GM21367 (cell line): ENCODE results near the gene CIDEA.
"Not testable (repeated sequence)": the region's sequence is repeated elsewhere in the genome, so short reads cannot be mapped to it uniquely, and the experiment has no call there.

ENCODE experiments used
- ATAC-seq: cut with Tn5 transposase; IDR thresholded peaks from one replicate; pipeline ENCODE4 v1.9.1; 2021; ENCODE audit not compliant: unreplicated experiment

Gene CIDEA

DNA sequence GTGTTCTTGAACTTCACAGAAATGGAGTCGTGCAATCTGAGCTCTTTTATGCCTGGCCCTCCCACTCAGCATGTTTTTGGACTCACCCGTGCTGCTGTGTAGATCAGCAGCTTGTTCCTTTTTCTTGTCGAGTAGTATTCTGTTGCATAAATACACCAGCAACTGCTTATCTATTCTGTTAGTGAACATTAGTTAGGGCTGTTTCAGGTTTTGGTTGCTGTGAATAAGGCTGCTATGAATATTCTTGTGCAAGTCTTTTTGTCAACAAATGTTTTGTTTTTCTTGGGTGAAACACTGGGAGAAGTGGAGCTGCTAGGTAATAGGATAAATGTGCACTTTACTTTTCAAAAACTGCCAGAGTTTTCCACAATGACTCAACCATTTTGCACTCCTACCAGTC, 15.3 kb upstream of the CIDEA start:
- no peak for ATAC-seq

DNA sequence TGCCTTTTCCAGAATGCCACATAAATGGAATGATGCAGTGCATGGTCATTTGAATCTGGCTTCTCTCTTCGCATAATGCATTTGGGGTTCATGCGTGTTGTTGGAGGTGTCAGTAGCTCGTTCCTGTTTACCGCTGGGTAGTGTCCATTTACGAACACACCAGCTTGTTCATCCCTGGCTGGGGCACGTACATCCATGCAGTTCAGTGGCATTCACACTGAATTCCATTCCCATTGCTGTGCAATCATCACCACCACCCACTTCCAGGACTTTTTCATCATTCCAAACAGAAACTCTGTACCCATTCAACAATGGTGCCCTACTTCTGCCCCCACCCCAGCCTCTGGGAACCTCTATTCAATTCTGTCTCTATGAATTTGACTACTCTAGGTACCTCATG, 14.7 kb upstream of the CIDEA start:
- no peak for ATAC-seq

DNA sequence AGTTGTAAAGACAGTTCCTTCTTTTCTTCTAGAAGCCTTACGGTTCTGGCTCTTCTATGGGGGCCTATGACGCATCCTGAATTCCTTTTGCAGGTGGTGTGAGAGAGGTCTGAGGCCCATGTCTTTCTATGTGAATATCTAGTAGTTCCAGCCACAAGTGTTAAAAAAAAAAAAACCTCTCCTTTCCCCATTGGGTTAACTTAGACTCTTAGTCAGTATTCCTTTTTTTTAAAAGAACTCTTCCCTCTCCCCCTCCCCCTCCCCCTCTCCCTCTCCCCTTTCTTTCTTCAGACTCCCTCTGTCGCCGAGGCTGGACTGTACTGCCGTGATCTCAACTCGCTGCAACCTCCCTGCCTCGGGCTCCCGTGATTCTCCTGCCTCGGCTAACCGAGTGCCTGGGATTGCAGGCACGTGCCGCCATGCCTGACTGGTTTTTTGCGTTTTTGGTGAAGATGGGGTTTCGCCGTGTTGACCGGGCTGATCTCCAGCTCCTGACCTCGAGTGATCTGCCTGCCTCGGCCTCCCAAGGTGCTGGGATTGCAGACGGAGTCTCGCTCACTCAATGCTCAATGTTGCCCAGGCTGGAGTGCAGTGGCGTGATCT, 11.4 kb upstream of the CIDEA start:
- no peak for ATAC-seq

DNA sequence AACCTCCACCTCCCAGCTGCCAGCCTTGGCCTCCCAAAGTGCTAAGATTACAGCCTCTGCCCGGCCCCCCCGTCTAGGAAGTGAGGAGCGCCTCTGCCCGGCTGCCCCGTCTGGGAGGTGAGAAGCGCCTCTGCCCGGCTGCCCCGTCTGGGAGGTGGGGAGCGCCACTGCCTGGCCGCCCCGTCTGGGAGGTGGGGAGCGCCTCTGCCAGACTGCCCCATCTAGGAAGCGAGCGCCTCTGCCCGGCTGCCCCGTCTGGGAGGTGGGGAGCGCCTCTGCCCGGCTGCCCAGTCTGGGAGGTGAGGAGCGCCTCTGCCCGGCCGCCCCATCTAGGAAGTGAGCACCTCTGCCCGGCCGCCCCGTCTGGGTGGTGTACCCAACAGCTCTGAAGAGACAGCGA, 10.9 kb upstream of the CIDEA start:
- ATAC-seq, result not testable (repeated sequence)

DNA sequence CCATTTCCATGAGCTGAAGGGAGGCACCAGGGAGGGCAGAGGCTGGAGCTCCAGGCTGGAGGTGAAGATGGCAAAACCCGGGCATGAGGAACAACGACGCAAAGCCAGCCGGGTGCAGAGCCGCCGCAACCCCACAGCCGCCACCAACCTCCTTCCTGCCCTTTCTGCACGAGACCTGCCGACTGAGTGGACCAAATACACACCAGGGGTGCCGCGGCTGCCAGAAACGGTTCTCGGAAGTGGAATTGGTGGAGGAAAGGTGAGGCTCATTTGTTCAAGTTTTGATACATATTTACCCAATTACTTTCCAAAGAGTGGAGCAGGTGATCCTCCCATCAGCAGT, 8.4 kb upstream of the CIDEA start:
- no peak for ATAC-seq

DNA sequence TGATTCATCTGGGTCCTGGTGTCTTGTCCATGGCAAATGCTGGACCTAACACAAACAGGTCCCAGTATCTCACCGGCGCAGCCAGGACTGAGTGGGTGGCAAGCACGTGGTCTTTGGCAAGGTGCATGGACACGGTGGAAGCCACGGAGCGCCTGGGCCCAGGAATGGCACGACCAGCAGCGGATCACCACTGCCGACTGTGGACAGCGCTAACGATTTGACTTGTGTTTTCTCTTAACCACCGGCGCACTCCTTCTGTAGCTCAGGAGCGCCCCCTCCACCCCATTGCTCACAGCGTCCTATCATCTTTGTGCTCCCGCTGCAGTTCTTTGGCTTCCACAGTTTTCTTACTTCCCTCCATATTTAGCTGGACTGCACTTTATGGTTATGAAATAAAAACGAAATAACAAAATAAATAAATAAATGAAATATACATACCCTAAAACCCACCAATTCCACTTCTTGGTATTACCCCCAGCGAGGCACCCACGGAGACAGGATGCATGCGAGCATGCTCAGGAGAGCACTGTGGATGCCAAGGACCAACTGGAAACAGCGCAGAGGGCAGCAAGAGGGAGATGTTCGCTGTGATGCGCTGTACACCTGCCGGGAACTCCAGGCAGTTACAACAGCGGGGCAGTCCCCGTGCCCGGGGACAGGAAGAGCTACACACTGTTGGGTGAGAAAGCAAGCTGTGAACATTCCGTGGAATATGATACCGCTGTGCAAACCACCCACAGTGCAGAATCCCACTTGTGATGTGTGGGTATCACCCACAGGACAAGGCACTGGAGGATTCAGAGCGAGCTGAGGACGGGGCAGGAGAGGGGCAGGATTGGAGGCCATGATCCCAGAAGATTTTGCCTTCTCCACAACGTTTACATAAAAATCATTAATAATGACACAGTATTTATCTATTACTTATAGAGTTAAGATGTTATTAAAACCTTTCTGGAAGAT, 7.0 kb upstream of the CIDEA start:
- no peak for ATAC-seq

DNA sequence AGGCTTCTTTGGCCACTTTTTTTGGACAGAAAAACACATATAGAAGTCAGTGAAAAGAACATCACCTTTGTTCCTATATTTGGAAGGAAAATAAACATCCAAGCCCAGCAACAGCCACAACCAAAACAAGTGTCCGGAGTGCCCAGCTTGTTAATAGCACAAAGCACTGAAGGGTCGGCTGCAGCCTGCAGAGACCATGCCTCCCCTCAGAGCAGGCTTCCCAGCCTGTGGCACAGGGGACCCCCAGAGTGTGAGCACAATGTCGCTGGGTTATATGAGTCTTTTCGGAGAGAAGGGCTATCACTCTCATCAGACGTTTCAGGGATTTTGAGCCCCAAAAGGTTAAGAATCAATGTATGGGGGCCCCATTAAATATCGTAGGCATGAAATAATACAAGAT, 6.2 kb upstream of the CIDEA start:
- no peak for ATAC-seq

DNA sequence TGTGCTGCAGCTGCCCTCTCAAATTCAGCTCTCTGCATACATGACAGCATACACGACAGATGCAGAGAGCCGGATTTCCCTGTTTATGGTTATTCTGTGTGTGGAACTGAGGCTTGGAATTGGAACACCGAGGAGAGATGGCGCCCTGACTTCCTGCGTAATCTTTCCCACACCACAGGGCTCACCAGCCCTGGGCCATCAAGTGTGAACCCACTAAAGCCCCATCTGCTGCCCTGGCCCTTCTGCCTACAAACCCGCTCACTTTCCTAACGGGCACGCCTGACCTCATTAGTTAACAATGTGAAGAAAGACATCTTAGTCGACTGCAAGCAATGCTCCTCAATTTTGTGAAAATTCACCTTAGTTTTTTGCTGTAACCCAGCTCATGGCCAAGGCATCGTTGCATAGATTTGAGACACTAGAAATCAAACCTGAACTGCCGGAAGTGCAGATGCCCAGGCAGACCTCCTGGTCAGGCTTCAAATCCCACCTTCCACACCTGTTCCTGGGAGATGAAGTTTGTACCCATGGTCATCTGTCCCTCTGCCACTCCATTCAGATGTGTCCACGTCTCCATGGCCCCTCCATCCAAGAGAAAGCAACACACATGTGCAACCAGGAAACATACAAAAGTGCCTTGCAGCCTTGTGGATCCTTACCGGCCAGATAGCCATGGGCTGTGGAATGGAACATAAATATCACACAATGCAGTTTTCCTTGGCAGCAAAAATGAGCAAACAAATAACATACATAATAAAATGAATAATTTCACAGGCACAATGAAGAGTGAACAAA, 5.0 kb upstream of the CIDEA start:
- ATAC-seq, result no peak

DNA sequence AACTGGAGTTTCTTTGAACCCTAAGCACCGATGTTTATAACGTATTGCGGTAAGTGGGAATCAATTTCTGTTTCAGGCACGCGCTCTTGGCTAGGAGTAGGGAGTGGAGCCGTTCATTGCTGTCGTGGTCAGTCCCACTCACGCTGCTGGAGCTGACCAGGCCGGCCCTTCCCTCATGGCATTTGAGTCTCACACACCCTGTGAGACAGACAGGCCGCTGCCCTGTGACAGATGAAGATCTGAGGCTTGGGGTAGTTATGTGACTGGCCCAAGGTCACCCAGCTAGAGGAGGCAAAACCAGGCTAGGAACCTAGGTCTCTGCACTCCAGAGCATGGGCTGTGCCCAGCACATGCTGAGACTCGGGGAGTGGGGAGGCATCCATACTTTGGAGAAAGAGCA, 2.9 kb upstream of the CIDEA start:
- ATAC-seq, result no peak

DNA sequence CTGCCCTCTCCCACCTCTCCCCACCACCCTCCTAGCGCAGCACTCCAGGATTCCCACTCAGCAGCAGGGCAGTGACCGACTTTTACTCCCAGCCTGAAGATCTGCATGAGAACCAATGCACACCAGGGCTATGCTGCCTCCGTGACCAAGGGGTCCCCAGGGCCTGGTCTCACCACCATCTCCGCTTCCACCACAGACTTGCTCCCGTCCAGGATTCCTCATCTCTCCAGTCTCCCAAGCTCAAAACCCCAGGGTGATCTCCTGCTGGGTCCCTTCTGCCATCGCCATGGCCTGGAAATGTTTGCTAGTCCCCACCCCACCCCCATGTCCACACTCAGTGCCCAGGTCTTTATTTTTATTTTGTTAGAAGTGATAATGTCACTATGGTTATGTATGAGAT, 2.1 kb upstream of the CIDEA start:
- ATAC-seq, result no peak

DNA sequence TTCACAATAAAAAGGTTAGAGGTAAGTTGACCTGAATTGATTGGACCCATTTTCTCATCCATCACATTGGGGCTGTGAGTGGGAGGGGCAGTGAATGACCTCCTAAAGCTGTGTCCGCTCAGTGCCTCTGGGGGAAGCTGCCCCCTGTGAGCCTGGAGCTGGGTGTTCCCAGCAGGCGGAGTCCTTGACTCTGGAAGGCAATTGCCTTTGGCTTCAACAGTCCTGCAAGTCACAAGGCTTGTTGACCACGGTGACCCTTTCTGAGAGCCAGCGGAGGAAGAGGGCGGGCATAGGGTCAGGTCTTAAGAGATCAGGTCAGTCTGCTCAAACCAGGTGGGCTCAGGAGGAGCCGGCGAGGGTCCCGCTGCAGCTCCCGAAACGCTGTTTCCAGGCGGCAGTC, 1.1 kb upstream of the CIDEA start:
- no peak for ATAC-seq

DNA sequence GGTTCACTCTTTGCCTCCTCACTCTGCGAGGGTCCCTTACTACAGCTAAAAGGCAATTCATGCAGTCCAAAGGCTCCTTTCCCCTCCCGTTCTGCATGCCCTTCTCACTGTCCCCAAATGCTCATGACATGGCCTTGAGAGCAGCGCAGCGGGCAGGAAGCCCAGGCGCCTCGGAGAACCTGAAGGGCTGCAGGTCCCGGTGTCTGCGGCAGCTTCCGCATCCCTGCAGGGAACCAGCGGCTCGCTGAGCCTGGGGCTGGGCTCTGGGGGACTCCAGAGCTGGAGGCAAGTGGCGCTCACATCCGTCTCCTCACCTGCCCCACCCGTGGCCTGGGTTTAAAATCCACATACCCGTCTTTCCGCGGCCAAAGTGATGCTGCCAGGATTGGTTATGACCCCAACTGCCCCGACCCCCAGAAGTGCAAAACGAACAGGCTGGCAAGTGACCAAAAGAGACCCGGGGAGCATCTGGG, 462 bp upstream of the CIDEA start:
- no peak for ATAC-seq

DNA sequence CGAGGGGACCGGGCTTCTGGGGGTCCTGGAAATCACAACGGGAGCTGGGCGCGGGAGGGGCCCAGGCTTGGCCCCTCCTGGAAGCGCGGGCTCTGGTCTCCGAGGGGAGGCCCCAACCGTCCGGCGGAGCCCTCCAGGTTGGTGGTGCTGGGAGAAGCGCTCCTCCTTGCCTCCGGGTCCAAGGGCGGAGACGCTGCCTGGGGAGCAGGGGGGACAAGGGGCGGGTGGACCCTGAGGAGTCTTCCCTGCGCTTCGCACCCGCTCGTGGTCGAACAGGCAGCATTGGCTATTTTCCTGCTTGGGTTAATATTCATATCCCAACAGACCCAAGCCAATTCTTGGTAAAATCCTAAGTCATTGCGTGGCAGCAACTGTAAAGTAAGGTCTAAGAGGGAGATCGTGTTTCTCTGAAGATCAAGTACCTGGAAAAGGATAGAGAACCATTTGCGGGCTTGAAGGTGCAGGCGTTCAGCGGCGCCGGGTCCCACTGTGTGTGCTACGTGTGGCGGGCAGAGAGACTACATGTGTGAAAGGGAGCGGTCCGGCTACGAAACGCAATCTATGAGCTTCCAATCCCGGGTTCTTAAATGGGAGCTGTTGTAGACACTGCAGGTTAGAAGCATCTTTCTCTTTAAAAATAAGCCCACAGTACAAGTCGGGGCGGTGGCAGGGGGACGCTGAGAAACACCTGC, 805 bp downstream of the CIDEA start:
- no peak for ATAC-seq

DNA sequence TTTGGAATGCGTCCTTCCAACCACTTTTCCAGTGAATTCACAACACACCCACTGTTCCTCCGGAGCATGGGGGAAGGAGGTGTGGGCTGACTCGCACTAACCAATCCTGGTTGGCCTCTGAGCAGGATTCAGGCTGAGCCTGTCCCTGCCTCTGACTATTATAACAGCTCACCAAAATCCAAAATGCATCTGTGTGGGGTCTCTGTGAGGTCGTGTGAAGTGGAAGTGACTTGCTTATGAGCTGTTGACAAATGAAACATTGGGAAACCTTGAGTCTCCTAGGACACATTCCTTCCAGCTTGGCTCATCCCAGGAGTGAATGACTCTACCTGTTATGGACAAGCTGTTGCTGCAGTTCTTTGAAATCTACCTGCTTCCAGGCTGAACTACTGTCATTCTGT, 1.5 kb downstream of the CIDEA start:
- ATAC-seq, result no peak

DNA sequence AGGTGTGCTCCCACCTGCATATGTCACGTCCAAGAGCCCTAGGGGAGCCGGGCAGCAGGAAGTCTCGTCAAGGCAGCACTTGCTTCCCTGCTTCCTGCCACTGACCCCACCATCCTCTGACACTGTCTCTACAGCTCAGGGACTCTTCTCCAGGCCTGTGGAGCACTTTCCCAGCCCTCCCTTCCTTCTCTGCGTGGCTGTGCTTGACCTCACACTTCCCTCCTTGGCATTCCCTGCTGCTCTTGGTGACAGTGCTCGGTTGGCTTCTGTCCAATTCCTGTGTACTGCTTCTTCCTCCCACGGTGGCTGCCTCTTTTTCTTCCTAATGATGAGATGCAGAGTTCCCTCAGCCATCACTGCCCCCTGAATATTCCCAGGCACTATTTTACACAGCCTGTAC, 2.8 kb downstream of the CIDEA start:
- no peak for ATAC-seq

DNA sequence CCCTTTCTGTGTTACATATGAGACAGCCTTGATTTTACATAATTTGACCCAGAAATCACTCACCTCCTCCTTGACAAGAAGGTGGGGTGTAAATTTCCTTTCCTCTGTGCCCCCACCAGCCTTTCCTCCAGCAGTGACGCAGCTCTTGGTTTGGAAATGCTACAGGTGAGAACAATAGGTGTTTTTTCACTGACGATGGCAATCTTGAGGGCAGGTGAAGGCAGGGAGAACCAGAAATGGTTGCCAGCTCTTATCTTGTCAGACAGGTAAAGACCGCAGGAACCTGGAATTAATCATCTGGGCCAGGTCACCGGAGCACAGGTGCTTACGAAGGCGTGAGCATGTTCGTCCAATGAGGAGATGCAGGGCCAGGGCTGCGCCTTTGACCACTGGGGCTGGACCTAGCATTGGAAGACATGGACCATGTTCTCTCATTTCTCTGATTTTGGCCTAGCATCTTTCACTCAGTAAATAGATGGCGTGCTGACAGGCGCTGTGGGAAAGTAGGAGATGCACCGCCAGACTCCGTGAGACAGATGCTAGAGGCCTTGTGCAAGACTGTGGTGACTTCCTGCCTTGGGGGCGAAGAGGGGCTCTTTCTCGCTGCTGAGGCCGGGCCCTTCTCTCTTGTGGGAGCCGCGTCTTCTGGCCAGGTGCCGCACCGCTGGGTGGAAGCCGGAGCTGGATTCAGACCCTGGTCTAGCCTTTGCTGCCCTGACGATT, 4.0 kb downstream of the CIDEA start:
- no peak for ATAC-seq

DNA sequence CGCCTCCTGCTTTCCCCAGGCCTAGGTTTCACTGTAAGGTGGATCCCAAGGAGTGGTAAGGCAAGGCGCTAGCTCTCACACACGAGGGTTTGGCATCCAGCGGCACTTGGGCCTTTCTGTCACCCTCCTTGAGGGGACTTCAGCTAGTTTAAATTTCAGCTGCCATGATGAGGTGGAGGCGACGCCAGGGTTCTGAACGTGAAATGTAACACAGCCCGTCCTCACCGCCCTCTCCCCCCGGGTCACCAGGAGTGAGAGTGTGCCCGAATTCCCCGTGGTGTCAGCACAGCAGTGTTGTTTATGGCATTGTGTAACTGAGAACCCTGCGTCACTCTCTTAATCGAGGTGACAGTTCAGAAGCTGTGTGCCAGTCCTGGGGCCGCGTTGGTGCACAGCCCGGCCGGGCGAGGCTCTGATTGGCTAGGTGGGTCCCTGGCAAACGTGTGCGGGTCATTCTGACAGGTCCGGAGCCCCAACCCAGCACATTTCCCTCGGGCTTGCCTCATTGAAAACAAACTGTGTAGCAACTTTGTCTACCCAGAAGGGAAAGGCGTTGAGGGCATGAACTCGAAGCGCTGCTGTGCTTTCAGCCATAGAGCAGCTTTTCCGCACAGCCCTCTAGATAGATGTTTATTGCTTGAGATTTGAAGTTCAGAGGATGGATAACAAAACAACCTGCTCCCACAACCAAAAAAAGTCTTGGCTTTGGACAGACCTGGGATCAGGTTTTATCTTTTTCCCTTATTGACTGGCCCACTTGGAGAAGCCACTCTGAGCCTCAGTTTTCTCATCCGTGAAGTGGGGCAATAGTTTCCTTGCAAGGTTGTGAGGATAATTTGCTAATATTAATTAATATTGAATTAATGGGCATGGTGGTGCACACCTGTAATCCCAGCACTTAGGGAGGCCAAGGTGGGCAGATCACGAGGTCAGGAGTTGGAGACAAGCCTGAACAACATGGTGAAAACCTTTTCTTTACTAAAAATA, 4.9 kb downstream of the CIDEA start:
- ATAC-seq, result no peak

DNA sequence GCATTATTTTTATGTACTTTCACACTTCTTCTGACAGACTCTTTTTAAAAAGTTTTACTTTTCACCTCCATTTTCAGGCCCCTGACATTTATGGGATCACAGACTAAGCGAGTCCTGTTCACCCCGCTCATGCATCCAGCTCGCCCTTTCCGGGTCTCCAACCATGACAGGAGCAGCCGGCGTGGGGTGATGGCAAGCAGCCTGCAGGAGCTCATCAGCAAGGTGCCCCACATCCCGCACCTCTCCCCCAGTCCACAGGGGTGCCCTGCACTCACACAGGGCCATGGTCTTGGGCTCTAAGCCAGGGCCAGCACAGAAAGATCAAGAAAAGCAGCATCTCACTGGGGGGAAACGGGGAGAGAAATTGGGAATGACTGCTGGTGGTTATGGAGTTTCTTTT, 8.6 kb downstream of the CIDEA start:
- ATAC-seq, result no peak

DNA sequence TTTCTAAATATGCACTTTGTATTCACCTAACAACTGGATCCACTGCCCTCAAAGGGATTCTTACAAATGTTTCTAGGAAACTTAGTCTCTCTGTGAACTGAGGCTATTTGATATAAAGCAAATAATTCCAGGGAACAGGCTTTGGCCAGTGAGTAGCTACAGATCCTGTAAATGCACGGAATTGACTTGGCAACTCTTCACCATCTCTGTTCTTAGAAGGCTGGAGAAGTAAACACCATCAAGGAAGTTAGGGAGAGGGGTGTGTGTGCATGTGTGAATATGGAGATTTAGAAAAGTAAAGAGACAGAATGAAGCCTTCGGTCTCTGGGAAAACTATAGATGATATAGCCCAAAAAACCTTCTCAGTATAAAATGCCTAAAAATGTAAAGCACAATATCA, 10.7 kb downstream of the CIDEA start:
- no peak for ATAC-seq
